ENCODE data around the gene REEP1.

REEP1 gene

GRCh38 chr2:86216575-86217555 is 120.6 kb downstream of the REEP1 start:
- H3K27ac ChIP-seq = no peak overlapping the region
- no peak for DNase-seq
- no peak overlapping the region for H3K4me3 ChIP-seq (ENCODE audit: low read depth, low read length)
- H3K9me3 ChIP-seq (ENCODE audit: severe bottlenecking) = no peaks in the 10 kb centered on the region
- no peaks in the 10 kb centered on the region for H3K27me3 ChIP-seq (ENCODE audit: insufficient read depth, low read depth, severe bottlenecking)
- peaks cover 6% of the 10 kb centered on the region for H3K36me3 ChIP-seq
- no peak for TF ChIP-seq CTCF (IDR thresholded peaks at IDR 0.05; ENCODE audit: low read depth, low read length)

GRCh38 chr2:86214503-86214832 is 123.0 kb downstream of the REEP1 start:
- TF ChIP-seq CTCF (IDR thresholded peaks at IDR 0.05; ENCODE audit: low read depth, low read length) = no peak
- Histone ChIP-seq H3K27ac (no peak overlapping the region), H3K9me3 (ENCODE audit: severe bottlenecking) (no peaks in the 10 kb centered on the region)

GRCh38 chr2:86213699-86214502 is 123.5 kb downstream of the REEP1 start:
- Histone ChIP-seq H3K27ac (no peak overlapping the region), H3K9me3 (ENCODE audit: severe bottlenecking) (no peaks in the 10 kb centered on the region), H3K36me3 (peaks cover 9% of the 10 kb centered on the region), H3K27me3 (ENCODE audit: insufficient read depth, low read depth, severe bottlenecking) (no peaks in the 10 kb centered on the region), H3K4me3 (ENCODE audit: low read depth, low read length) (no peak overlapping the region)
- TF ChIP-seq CTCF (IDR thresholded peaks at IDR 0.05; ENCODE audit: low read depth, low read length) = no peak
- DNase-seq = no peak

More at GRCh38 chr2:86214503-86214832, 123.0 kb downstream of the REEP1 start:
- Histone ChIP-seq H3K27me3 (ENCODE audit: insufficient read depth, low read depth, severe bottlenecking) (no peaks in the 10 kb centered on the region), H3K36me3 (peaks cover 9% of the 10 kb centered on the region), H3K4me3 (ENCODE audit: low read depth, low read length) (no peak overlapping the region)
- no peak for DNase-seq

GRCh38 chr2:86213056-86213455 is 124.4 kb downstream of the REEP1 start:
- Histone ChIP-seq H3K27ac (no peak overlapping the region), H3K27me3 (ENCODE audit: insufficient read depth, low read depth, severe bottlenecking) (no peaks in the 10 kb centered on the region), H3K4me3 (ENCODE audit: low read depth, low read length) (no peak overlapping the region), H3K9me3 (ENCODE audit: severe bottlenecking) (no peaks in the 10 kb centered on the region), H3K36me3 (peaks cover 9% of the 10 kb centered on the region)
- no peak for TF ChIP-seq CTCF (IDR thresholded peaks at IDR 0.05; ENCODE audit: low read depth, low read length)
- DNase-seq = no peak

- Histone ChIP-seq H3K27ac (no peak overlapping the region), H3K36me3 (peaks cover 17% of the 10 kb centered on the region)
Observed at GRCh38 chr2:86211796-86212188, 125.6 kb downstream of the REEP1 start.

More at GRCh38 chr2:86211796-86212188, 125.6 kb downstream of the REEP1 start:
- no peak for DNase-seq
- Histone ChIP-seq H3K9me3 (ENCODE audit: severe bottlenecking) (no peaks in the 10 kb centered on the region), H3K27me3 (ENCODE audit: insufficient read depth, low read depth, severe bottlenecking) (no peaks in the 10 kb centered on the region), H3K4me3 (ENCODE audit: low read depth, low read length) (no peak overlapping the region)
- TF ChIP-seq CTCF (IDR thresholded peaks at IDR 0.05; ENCODE audit: low read depth, low read length) = no peak

Data from WERI-Rb-1 (cell line).